Fibroblast of lung (primary cell): ENCODE results near the gene ERI2.

Source experiments
- CTCF ChIP-seq, 2 donors: IDR thresholded peaks in 1 of 2; conservative IDR thresholded peaks in 1 of 2; 1 replicate in 1 of 2; 2 replicates in 1 of 2; pipeline ENCODE4 v1.5.1; 2011 to 2012; ENCODE audit warnings: low read length in 2 of 2, control low read depth in 1 of 2, inconsistent platforms in 1 of 2, low read depth in 1 of 2, mild to moderate bottlenecking in 1 of 2
- EZH2 ChIP-seq: IDR thresholded peaks from 2 replicates; pipeline ENCODE4 v1.5.1; 2012; ENCODE audit warnings: low read length, control low read depth, mild to moderate bottlenecking; ENCODE audit errors: missing control alignments

- TF ChIP-seq CTCF (conservative IDR thresholded peaks at IDR 0.05 in 1 of 2, IDR thresholded peaks at IDR 0.05 in 1 of 2; ENCODE audit: low read depth in 1 of 2, low read length in 2 of 2) (no peak), EZH2 (no peak)
Measured at GRCh38 chr16:20767577-20767976, 38.7 kb downstream of the ERI2 start.
